Measurements from ENCODE around the gene AQP7. TPM values are rescaled to one million over a fixed set of nuclear protein-coding genes. Genes with fewer than 3 reads are reported as not detected.
"Not testable (repeated sequence)": the region's sequence is repeated elsewhere in the genome, so short reads cannot be mapped to it uniquely, and the experiment has no call there.

AQP7 gene
- 0.49 TPM in 1 of 2 replicates, not detected in the other for total RNA-seq
- not detected for total RNA-seq (2013)
- polyA plus RNA-seq, result not detected in 2 replicates
- polyA minus RNA-seq, result 0.09 TPM in 1 of 2 replicates, not detected in the other

GRCh38 chr9:33402371-33402770 is at the start of gene AQP7:
TSS of gene AQP7 (minus strand) at chr9:33402568. CDS start at chr9:33401262, 1,306 bp downstream.
- H3K4me1 Mint-ChIP-seq, result not testable (repeated sequence)

GRCh38 chr9:33450621-33451146 is 48.3 kb upstream of the AQP7 start:
- H4K20me1 ChIP-seq (ENCODE audit: control insufficient read depth, insufficient read depth, low read length, poor library complexity, severe bottlenecking), result no peaks in the 10 kb centered on the region
- no peak overlapping the region for H3K4me3 ChIP-seq (ENCODE audit: control extremely low read depth in 1 of 5, extremely low read depth in 1 of 5, insufficient read depth in 1 of 5, low read depth in 2 of 5, low read length in 4 of 5)
- H3K79me2 ChIP-seq (ENCODE audit: control insufficient read depth, insufficient read depth, low read length), result no peaks in the 10 kb centered on the region
- POLR2A ChIA-PET, result no interaction called here
- H3K9me3 Mint-ChIP-seq (ENCODE audit: insufficient read depth), result no peaks in the 10 kb centered on the region
- peaks cover 21% of the 10 kb centered on the region for H3K4me1 Mint-ChIP-seq
- TF ChIP-seq EZH2 (IDR thresholded peaks at IDR 0.05; ENCODE audit: borderline replicate concordance, insufficient read depth, low read depth, low read length, poor library complexity, severe bottlenecking) (no peak), CTCF (IDR thresholded peaks at IDR 0.05) (no peak)
- CTCF ChIA-PET, result no interaction called here
- H3K27ac Mint-ChIP-seq, result no peak overlapping the region
- peaks cover 3% of the 10 kb centered on the region for H3K27me3 Mint-ChIP-seq
- H3K9ac ChIP-seq (ENCODE audit: low read length), result no peak overlapping the region
- H3K4me3 Mint-ChIP-seq, result no peak overlapping the region
- peaks cover 22 to 34% of the 10 kb centered on the region in 2 donors for H3K4me1 ChIP-seq (ENCODE audit: control insufficient read depth in 2 of 2, insufficient read depth in 2 of 2, low read length in 2 of 2)
- H3K27me3 ChIP-seq (replicated peaks in 1 of 4; ENCODE audit: control extremely low read depth in 1 of 4, control insufficient read depth in 3 of 4, insufficient read depth in 4 of 4, low read length in 3 of 4), result peaks cover 0 to 9% (median 1%) of the 10 kb centered on the region in 4 experiments
- H3K9me3 ChIP-seq (ENCODE audit: control extremely low read depth in 1 of 3, control insufficient read depth in 2 of 3, insufficient read depth in 1 of 3, low read length in 2 of 3), result no peaks in the 10 kb centered on the region
- H3K27ac ChIP-seq (ENCODE audit: low read length in 2 of 2), result no peak overlapping the region
- DNase-seq (no peak), ATAC-seq (ENCODE audit: low read depth) (no peak)
- H2AFZ ChIP-seq (ENCODE audit: insufficient read depth, low read depth, low read length, poor library complexity, severe bottlenecking), result no peak overlapping the region
- WGBS (ENCODE audit: insufficient coverage), result 93% methylated on average over 4 of the region's 4 CpGs
- intact Hi-C loops (cut with micrococcal nuclease), result no loop called here
- no peak overlapping the region for H3K4me2 ChIP-seq (replicated peaks; ENCODE audit: low read depth, low read length, poor library complexity, severe bottlenecking)
- no peaks in the 10 kb centered on the region for H3K36me3 ChIP-seq (replicated peaks in 1 of 2; ENCODE audit: control extremely low read depth in 1 of 2, control insufficient read depth in 1 of 2, extremely low read depth in 1 of 2, insufficient read depth in 2 of 2, low read length in 1 of 2)

More at GRCh38 chr9:33402371-33402770, at the start of gene AQP7:
- H3K9me3 ChIP-seq (ENCODE audit: control extremely low read depth in 1 of 3, control insufficient read depth in 2 of 3, insufficient read depth in 1 of 3, low read length in 2 of 3); H3K27me3 Mint-ChIP-seq; H3K4me2 ChIP-seq (replicated peaks; ENCODE audit: low read depth, low read length, poor library complexity, severe bottlenecking); ATAC-seq (ENCODE audit: low read depth); H3K4me3 Mint-ChIP-seq; DNase-seq; POLR2A ChIA-PET; H3K27ac ChIP-seq (ENCODE audit: low read length in 2 of 2); H3K36me3 ChIP-seq (replicated peaks in 1 of 2; ENCODE audit: control extremely low read depth in 1 of 2, control insufficient read depth in 1 of 2, extremely low read depth in 1 of 2, insufficient read depth in 2 of 2, low read length in 1 of 2); H3K4me3 ChIP-seq (ENCODE audit: control extremely low read depth in 1 of 5, extremely low read depth in 1 of 5, insufficient read depth in 1 of 5, low read depth in 2 of 5, low read length in 4 of 5); H3K27me3 ChIP-seq (replicated peaks in 1 of 4; ENCODE audit: control extremely low read depth in 1 of 4, control insufficient read depth in 3 of 4, insufficient read depth in 4 of 4, low read length in 3 of 4); H2AFZ ChIP-seq (ENCODE audit: insufficient read depth, low read depth, low read length, poor library complexity, severe bottlenecking); H3K4me1 ChIP-seq (ENCODE audit: control insufficient read depth in 2 of 2, insufficient read depth in 2 of 2, low read length in 2 of 2); H3K79me2 ChIP-seq (ENCODE audit: control insufficient read depth, insufficient read depth, low read length); H3K9me3 Mint-ChIP-seq (ENCODE audit: insufficient read depth); H3K27ac Mint-ChIP-seq; H3K9ac ChIP-seq (ENCODE audit: low read length); H4K20me1 ChIP-seq (ENCODE audit: control insufficient read depth, insufficient read depth, low read length, poor library complexity, severe bottlenecking): not testable (repeated sequence)
- CTCF ChIA-PET, result interaction anchor here (2.4 kb wide), 1 partner anchor 65 kb away, joined by 24 read pairs; no protein-coding TSS in a partner anchor
- intact Hi-C loops (cut with micrococcal nuclease), result loop anchor here (2.0 to 10.0 kb wide), 2 partner anchors 64 to 92 kb away; no protein-coding TSS in a partner anchor
- 94% methylated on average over 5 of the region's 10 CpGs for WGBS (ENCODE audit: insufficient coverage)

Data from B cell (primary cell).